Measurements from ENCODE around the gene SLC29A4.
A peak's percentile ranks its signal among the peaks of the same experiment; 100 is the strongest.
"Not testable (repeated sequence)": the region's sequence is repeated elsewhere in the genome, so short reads cannot be mapped to it uniquely, and the experiment has no call there.

SLC29A4 gene

GRCh38 chr7:5294169-5294987 is 11.6 kb downstream of the SLC29A4 start:
- DNase-seq (ENCODE audit: insufficient read length) (no peak), FAIRE-seq (no peak)
- TF ChIP-seq POLR2AphosphoS5 (IDR thresholded peaks at IDR 0.05; ENCODE audit: low read depth, low read length) = no peak

GRCh38 chr7:5295039-5296014 is 12.6 kb downstream of the SLC29A4 start:
- no peak for FAIRE-seq
- DNase-seq (ENCODE audit: insufficient read length) = no peak

GRCh38 chr7:5296015-5296610 is 13.4 kb downstream of the SLC29A4 start:
- DNase-seq (ENCODE audit: insufficient read length) (no peak), FAIRE-seq (no peak)
- TF ChIP-seq POLR2AphosphoS5 (IDR thresholded peaks at IDR 0.05; ENCODE audit: low read depth, low read length) (no peak), POLR2A (IDR thresholded peaks at IDR 0.05; ENCODE audit: low read depth, low read length) (no peak), TAF1 (IDR thresholded peaks at IDR 0.05; ENCODE audit: borderline replicate concordance, low read depth, low read length) (no peak)

More at GRCh38 chr7:5295039-5296014, 12.6 kb downstream of the SLC29A4 start:
- TF ChIP-seq POLR2AphosphoS5 (IDR thresholded peaks at IDR 0.05; ENCODE audit: low read depth, low read length) (no peak), TAF1 (IDR thresholded peaks at IDR 0.05; ENCODE audit: borderline replicate concordance, low read depth, low read length) (no peak), POLR2A (IDR thresholded peaks at IDR 0.05; ENCODE audit: low read depth, low read length) (no peak)

- FAIRE-seq (no peak), DNase-seq (ENCODE audit: insufficient read length) (peak; percentile 52)
- TF ChIP-seq POLR2AphosphoS5 (IDR thresholded peaks at IDR 0.05; ENCODE audit: low read depth, low read length) = no peak
- TF ChIP-seq TAF1 (IDR thresholded peaks at IDR 0.05; ENCODE audit: borderline replicate concordance, low read depth, low read length) = no peak
- TF ChIP-seq POLR2A (IDR thresholded peaks at IDR 0.05; ENCODE audit: low read depth, low read length) = no peak
These were observed 14.0 kb downstream of the SLC29A4 start for GRCh38 chr7:5296611-5297226.

GRCh38 chr7:5300366-5300765 is 17.6 kb downstream of the SLC29A4 start:
- TF ChIP-seq POLR2A (IDR thresholded peaks at IDR 0.05; ENCODE audit: low read depth, low read length) (no peak), POLR2AphosphoS5 (IDR thresholded peaks at IDR 0.05; ENCODE audit: low read depth, low read length) (no peak), TAF1 (IDR thresholded peaks at IDR 0.05; ENCODE audit: borderline replicate concordance, low read depth, low read length) (no peak)
- FAIRE-seq (no peak), DNase-seq (ENCODE audit: insufficient read length) (no peak)

GRCh38 chr7:5302577-5302976 is 19.8 kb downstream of the SLC29A4 start:
- FAIRE-seq = no peak
- no peak for DNase-seq (ENCODE audit: insufficient read length)
- TF ChIP-seq POLR2A (IDR thresholded peaks at IDR 0.05; ENCODE audit: low read depth, low read length) (no peak), TAF1 (IDR thresholded peaks at IDR 0.05; ENCODE audit: borderline replicate concordance, low read depth, low read length) (no peak), POLR2AphosphoS5 (IDR thresholded peaks at IDR 0.05; ENCODE audit: low read depth, low read length) (no peak)

- TF ChIP-seq POLR2AphosphoS5 (IDR thresholded peaks at IDR 0.05; ENCODE audit: low read depth, low read length) (no peak), TAF1 (IDR thresholded peaks at IDR 0.05; ENCODE audit: borderline replicate concordance, low read depth, low read length) (no peak), POLR2A (IDR thresholded peaks at IDR 0.05; ENCODE audit: low read depth, low read length) (no peak)
- FAIRE-seq (no peak), DNase-seq (ENCODE audit: insufficient read length) (no peak)
These were observed 20.3 kb downstream of the SLC29A4 start for GRCh38 chr7:5303061-5303460.

GRCh38 chr7:5303591-5304505 is 21.1 kb downstream of the SLC29A4 start:
- TF ChIP-seq TAF1 (IDR thresholded peaks at IDR 0.05; ENCODE audit: borderline replicate concordance, low read depth, low read length) (no peak), POLR2A (IDR thresholded peaks at IDR 0.05; ENCODE audit: low read depth, low read length) (no peak), POLR2AphosphoS5 (IDR thresholded peaks at IDR 0.05; ENCODE audit: low read depth, low read length) (no peak)
- DNase-seq (ENCODE audit: insufficient read length) (no peak), FAIRE-seq (no peak)

- not testable (repeated sequence) for FAIRE-seq; DNase-seq (ENCODE audit: insufficient read length)
These were observed 22.3 kb downstream of the SLC29A4 start for GRCh38 chr7:5305050-5305449.

- not testable (repeated sequence) for DNase-seq (ENCODE audit: insufficient read length); FAIRE-seq
These were observed 24.7 kb downstream of the SLC29A4 start for GRCh38 chr7:5307221-5308142.
